CD4-positive, alpha-beta T cell treated with Interleukin-6 for 4 hours (primary cell): Measurements from ENCODE around the gene ANO2.

ENCODE experiments used
- DNase-seq: peaks from one replicate; pipeline ENCODE4 v3.0.0-alpha.2; 2020; ENCODE audit warnings: mixed read lengths

The ANO2 gene

DNA sequence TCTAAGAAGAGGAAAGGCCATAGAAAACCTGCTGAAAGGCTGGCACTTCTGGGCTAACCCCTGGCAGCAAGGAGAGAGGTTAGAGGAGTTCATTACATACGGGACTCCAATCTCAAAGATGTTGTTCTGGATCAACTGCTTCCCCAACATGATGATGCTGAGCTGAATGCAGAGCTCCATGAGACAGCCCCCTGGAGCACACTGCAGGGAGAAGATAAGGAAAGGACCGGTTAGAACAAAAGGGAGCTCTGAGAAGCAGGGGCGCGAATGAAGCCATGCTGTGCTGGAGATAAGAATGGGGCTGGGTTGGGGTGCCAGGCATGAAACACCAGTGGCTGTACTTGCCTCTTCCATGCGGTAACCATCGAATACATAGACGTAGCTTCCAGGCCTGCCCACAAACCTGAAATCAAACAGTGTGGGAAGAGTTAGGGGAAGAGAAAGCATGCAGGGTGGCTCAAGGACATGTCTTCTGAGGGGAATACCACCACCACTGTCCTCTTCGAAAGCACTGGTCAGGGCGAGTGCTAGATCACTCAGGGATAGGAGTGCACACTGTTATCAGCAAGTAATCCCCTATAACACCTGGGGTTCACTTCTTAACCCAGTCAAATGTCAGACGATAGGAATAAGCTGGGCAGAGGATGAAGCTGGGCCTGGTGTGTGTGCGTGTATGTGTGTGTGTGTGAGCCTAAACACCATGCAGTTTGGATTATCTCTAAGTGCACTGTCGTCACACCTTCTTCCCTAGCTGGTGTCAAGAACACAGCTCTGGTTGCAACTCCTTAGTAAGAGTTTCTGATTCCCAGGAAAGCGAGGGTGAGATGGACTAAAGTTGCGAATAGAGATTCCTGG, 332.3 kb downstream of the ANO2 start:
- no peak for DNase-seq

DNA sequence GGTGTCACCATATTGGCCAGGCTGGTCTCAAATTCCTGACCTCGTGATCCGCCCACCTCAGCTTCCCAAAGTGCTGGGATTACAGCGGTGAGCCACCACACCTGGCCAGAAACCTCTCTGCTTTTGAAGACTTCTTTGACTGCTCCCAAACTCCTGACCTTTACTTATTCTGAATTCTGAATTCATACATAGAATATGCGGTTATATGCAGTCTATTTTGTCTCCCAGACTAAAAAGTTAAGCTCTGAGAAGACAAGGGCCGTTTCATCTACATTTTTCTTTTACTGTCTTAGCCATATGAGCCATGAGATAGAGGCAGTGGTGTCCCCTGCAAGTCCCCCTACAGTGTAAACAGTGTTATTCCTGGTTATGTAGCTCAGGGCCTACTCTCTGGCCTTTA, 333.9 kb downstream of the ANO2 start:
- DNase-seq: no peak

DNA sequence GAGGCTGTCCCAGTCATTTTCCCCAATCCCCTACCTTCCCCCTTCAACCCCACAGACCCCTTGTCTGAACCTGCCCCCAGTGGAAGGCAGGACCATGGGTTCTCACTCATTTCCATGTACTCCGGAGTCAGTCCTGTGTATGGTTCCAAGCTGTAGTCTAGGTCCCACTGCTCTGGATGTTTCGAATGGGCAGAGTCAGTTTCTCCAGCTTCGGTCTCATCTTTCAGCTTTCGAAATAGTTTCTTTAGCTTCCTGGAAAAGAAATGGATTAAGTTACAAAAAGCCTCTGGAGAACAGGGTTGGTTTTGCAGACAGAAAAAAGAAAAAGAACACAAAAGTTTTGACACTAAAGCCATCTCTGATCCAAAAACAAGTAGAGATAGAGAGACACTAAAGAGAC, 345.7 kb downstream of the ANO2 start:
- no peak for DNase-seq

DNA sequence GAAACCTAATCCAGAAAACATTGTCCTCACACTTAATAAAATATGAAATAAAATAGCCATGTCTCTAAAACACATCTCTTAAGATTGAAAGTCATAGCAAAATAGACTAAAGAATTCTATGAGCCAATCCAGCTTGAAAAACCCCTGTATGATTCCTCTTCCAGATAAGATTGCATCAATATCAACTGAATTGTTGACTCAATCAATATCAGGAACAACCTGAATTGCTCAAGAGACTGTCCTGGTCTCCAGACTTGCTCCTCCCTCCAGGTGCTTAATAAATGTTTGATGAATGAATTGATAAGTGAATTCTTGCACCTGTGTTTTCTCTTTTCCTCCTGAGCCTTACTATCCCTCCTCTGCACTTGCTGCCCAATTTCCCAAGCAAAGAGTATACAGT, 351.1 kb downstream of the ANO2 start:
- DNase-seq: no peak

DNA sequence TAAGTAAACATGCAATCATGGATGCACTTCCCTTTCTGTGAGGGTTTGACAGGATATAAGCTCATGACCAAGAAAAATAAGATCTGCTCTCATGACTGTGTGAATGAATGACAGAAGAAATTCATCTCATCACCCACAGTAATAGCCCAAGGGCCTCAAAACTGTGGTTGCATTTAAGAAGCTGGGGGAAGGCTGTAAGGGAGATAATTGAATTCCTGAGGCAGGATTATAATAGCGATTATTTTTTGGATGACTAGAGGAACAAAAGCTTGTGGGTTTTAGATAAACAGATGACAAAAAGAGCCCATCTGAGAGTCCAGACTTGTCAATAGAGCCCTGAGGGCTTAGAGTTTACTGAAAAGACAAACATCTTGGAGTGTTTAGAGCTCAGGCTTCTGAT, 352.0 kb downstream of the ANO2 start:
- no peak for DNase-seq

DNA sequence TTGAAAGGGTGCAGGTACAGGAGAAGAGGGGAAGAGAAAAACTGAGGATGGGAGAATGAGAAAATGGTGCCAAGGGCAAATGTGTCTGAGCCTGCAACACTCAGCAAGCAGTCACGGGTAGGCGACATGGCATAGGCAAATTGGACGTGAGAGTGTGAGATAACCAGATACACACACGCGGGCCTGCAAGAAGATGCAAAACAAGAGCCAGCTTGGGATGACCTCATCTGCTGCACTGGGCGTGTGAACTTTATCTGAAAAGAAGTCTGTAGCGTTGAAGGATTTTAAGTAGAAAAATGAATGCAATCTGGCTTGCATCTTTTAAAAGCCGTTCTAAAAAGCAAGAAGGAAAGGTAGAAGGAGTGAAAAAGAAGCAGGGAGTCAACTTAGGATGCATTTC, 352.7 kb downstream of the ANO2 start:
- no peak for DNase-seq

DNA sequence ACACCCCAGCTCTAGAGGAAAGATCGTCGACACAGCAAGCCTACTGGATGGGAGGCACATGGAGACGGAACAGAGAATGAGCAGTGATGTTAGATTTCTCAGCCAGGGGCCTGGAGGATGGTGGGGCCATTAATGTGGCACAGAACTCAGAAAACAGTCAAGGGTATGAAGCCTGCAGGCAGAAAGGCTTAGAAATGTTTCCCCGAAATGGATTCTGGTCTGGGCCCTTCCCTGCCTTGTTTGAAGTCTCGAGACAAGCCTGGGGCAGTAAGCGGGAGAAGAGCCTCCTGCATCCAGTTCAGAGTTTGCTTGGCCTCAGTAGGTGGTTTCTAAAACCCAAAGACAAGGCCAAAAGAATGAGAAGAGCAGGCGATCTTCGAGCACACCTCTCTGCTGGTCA, 354.7 kb downstream of the ANO2 start:
- DNase-seq: no peak

DNA sequence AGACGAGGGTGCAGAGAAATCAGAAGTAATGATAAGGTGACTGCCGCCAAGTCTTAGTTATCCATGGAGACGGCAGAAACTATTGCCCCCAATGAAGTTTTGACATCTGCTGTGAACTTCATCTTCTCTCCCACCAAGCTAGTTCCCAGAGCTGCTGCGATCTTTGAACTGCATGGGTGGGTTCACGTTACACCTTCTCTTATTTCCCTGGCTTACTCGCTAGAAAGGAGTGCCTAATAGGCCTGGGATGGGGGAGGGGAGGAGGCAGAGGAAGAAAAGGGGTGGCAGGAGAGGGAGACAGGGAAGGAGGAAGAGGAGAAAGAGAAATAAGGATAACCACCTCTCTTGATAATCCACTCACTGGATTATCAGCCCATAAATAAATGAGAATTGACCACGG, 356.0 kb downstream of the ANO2 start:
- DNase-seq: no peak

DNA sequence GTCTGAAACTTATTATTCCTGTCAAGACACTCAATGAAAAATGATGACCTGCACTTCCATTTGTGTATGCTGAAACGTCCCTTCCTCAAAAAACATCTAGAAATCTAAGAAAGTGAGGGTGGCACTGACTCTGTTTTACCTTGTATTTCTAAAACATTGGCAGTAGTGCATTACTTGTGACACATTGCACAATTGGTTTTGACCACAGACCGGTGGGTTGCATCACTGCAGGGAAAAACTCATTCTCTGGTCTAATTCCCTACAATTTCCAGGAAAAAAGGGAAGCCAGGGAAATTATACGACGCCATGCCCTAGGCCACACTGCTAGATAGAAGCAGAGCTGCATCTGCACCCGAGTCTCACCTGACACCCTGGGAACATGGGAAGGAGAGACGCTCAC, 356.5 kb downstream of the ANO2 start:
- no peak for DNase-seq

DNA sequence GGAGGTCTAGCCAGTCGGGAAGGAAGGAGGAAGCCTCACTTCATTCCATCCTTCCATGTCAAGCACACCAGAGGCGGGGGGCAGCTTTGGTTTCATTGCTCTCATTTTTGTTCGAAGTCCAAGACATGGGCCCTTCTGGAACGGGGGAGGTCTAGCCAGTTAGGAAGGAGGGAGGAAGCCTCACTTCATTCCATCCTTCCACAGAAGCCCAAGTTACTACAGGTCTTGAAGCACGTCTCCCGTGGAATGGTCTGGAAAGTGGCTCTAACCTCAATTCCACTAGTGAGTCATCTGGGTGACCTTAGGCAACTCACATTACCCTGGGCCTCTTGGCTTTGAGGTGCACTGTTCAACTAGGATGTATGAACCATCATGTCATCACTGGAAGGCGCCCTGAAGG, 356.9 kb downstream of the ANO2 start:
- no peak for DNase-seq

DNA sequence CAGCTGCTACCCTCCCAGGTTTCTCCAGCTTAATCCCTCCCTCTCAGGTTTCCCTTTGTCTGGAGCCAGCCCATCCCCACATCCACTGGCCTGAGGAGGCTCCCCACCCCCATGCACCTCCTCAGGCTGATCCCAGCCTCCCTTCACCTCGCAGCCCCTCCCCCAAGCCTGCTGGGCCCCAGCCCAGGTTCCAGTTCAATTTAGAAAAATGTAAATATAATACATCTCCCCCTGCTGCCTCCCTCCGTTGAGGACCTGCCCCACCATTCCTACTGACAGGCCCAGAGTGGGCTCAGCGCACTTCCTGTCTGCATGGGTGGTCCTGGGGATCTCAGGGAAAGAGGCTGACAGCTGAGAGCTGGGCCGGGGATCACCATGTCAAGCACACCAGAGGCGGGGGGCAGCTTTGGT, 357.3 kb downstream of the ANO2 start:
- no peak for DNase-seq

DNA sequence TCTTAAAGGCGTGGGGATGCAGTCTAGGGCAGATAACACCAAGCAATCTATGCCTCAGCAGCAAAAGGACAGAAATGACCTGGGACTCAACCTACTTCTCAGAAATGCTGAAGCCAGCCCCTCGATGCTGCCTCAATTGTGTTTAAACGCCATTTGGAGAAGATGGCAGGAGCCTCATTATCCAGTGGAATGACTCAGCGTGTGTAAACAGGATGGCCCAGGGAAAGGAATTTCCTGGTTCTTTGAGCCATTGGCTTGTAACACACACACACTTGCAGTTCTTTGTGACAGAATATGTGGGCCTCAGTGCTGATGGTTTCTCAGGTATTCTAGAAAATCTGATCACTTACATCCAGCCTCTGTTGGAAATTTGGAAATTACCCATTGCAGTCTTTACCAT, 358.9 kb downstream of the ANO2 start:
- DNase-seq: no peak

DNA sequence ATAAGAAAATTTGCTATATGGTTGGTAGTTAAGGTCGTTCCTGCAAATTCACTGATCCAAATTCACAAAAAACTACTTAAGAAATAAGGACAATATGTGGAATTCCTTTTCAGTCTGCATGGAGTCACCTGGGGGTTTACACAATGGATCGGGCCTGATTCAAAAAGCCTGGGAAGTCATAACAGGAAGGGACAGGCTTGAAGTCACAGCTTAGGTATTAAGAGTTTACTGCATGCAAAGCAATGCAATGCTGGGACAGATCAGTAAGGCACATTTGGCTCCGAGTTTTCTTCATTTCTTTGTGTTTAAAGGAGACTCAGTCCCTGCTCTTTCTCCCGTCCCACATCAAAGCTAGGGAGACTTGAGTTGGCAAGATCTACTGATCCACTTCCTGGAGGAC, 359.9 kb downstream of the ANO2 start:
- DNase-seq: no peak

DNA sequence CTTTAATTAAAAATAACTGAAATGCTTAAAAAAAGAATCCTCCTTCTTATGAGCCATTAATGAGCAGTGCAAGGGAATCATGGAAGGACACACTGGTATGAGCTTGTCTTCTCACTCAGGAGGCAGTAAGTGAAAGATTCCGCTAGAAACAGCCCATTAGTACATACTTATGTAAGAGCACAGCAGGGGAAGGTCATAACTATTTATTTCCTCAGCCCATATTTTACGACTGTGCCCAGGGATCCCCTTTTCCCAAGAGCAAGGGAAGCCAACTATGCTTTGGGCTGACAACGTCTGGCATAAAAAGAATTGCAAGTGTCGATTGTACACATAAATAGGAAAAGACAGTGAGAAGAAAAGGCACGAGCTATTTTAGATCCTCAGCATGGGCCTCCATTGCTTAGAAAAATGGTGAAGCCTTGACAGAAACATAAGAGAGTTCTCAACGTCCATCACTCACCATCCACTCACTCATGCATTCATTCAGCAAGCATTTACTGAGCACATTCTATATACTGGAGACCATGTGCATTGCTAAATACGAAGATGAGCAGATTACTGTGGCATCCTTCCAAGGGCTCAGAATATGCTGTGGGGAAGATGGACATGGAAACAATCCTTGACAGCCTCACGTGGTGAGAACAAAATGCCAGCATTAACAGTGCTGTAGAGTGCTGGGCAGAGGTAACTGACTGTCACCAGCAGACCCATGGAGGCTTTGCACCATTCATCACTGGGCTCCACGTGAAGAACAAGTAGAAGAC, 360.5 kb downstream of the ANO2 start:
- no peak for DNase-seq

DNA sequence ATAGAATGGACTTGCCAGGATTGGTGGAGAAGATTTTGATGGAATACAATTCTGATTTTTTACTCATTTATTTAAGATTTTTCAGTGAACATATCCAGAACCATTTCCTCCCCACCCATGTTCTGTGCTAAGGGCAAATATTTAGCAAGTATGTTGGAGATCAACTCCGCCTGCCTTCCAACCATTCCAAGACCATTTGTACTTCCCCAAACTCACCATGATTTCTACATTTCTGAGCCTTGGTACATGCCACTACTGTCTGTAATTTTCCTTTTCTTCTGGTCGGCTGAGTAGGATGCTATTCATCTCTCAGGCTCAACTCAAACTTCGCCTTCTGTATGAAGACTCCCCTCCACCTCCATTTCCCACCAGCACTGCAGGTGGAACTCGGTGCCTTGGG, 362.5 kb downstream of the ANO2 start:
- no peak for DNase-seq

DNA sequence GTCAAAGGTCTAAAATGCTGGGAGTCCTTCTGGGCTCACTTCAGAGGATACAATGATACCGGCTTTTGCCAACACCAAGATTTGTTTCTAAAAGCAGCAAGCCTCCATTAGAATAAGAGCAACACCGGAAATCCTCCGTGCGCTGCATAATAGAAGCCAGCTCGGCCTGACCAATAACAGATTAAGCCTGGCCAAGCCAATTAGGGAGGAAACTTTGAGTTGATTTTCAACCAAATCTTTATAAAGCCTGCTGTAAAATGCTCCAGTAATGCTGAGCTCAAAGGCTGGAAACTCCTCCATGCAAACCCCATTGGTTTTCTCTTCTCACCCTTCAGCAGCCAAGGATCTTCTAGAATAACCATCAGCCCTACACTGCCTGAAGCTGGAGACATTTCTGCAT, 363.0 kb downstream of the ANO2 start:
- no peak for DNase-seq

DNA sequence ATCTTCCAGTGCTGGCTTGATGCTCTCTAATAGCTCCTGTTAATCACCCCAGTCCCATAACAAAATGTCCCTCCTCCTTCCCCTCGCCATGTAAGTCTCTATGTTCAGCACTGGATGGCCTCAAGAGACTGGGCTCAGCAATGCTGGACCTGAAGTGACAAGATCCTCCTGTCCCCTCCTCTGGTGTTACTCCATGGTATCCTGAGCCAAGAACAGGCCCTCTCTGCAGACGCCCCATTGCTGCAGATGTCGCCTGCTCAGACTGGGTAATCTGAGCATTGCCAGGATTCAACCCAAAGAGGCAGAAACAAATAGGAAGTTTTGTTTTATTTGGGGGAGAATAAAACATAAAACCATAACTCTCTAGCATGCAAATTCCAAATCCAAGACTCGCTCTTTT, 363.4 kb downstream of the ANO2 start:
- DNase-seq: no peak

DNA sequence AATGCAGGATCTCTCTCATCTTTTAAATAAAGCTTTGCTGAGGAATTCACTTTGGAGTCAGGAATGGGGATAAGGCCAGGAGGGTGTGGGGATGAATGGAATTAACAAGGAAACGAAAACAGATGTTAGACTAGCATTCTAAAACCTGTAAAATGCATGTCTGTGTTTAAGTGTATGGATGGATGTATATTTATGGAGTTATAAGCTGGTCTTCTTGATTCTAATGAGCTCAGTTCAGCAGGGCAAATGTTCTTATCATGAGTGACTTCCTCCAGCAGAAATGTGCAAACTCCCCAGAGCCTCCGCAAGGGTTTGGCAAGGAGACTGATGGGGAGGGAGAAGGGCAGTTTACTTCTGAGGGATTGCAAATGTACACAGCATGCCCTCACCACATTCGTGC, 364.0 kb downstream of the ANO2 start:
- no peak for DNase-seq

DNA sequence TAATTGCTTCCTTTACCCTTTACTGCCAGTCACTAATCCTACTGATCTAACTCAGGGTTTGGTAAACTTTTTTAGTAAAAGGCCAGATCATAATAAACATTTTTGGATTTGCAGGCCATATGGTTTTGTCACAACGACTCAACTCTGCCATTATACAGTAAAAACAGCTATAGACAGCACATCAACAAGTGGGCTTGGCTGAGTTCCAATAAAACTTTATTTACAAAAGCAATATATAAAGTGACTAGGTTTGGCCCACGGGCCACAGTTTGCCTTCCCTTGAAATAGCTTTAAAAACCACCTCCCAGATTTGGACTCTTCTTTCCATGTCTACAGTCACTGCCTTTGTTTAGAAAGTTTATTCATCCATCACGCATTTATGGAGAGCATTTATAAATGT, 366.3 kb downstream of the ANO2 start:
- DNase-seq: no peak

DNA sequence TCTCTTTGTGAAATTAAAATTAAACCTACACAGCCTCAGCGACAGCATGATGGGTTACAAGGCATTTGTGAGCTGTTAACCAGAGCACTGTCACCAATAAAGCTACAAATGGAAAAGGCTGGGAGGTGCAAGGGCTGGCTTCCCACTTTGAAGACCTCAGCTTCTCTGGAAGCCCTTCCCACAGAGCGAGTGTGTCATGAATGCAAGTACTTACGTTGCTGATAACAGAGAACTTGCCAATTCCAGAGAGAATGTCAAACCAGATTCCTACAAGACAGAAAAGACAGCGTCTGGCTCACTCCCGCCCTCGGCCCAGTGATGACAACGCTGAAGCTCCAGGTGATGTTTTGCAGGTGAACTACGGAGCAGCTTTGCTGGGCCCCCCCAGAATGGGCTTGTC, 367.3 kb downstream of the ANO2 start:
- no peak for DNase-seq

DNA sequence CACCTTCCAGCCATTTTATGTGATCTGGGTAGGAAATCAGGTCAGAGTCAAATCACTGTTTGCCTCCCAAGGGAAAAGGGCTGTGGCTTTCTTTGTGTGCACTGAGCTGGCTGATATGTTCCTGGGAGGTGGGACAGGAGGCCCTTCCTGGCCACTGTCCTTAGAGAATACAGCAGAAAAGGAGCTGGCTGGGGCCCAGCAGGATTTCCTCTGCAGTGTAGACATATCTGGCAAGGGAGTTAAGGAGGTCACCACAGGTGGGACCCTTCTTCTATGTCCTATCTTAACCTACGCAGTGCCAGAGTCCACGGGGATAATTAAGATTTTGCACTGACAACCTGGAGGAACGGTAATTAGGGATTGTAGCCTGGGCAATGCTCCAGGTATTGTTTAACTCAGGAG, 367.8 kb downstream of the ANO2 start:
- no peak for DNase-seq

DNA sequence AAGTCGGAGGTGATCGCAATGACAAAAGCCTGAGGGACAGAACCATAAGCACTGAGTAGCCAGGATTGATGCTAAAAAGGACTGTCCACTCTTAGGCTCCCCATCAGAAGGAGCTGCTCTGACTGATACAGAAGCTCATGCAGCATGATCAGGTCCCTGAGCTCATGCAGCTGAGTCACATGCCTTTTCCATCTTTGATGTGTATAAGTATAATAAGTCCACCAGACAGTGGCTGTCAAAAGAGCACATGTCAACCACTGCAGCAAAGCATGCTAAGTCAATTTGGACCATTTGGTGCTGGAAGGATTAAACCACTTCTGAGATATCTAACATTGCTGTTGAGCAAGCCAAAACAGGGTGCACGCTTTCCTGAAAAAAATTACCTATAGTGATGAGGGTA, 369.1 kb downstream of the ANO2 start:
- no peak for DNase-seq

DNA sequence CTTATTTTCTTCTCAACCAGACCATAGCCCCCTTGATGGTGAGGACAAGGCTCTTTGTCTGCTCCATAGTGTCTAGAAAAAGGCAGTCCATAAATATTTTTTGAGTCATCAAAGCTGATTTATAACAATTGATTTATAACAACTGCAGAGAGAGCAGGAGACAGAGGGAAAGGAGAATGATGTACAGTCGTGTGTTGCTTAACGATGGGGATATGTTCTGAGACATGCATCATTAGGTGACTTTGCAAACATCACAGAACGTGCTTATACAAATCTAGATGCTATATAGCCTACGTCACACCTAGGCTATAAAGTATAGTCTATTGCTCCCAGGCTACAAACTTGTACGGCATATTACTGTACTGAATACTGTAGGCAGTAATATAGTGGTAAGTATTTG, 369.8 kb downstream of the ANO2 start:
- DNase-seq: no peak

DNA sequence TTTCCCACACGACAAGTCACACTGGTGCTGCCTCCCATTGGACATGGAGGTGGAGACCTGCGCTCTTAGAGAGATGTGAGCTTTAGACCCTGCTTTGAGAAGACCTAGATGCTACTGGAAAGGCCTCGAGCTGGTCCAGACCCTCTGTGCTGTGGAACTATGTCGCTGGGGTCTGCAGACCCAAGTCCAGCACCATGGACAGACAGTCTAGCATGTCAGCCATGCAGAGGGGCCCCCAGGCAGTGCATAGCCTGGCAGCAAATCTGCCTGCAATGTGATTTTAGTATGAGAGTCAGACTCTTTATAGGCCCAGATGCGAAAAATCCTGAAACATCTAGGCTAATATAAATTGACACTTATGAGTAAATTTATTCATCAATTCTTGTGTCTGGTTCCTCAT, 371.7 kb downstream of the ANO2 start:
- no peak for DNase-seq

DNA sequence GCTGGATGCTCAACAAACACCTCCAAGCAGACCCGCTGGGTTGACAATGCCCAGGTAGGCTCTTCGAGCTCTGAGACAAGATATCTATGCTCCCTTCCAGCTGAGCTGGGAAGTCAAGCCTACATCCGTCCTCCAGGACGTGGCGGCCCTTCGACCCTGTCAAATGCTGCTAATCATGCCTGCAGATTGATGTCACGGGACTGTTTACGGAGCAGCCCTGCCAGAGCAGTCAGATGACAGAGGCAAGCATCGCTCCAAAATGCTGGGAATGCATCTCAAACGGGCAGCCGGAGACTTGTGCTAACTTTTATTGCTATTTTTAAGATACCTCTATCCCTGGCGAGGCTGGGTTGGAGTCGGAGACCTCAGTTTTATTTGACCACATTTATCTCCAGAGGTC, 373.9 kb downstream of the ANO2 start:
- no peak for DNase-seq
